Glutamatergic neuron (in vitro differentiated cells): ENCODE data around the gene CTDSP2. TPM values are rescaled to one million over a fixed set of nuclear protein-coding genes. Genes with fewer than 3 reads are reported as not detected.

Experiments used
- DNase-seq: peaks from one replicate; pipeline ENCODE4 v3.0.0; 2022
- H3K27ac Mint-ChIP-seq: one replicate; pipeline ENCODE4 v1.8.0; 2020; ENCODE audit warnings: mild to moderate bottlenecking, mixed read lengths, inconsistent platforms; ENCODE audit not compliant: unreplicated experiment
- H3K27me3 Mint-ChIP-seq: one replicate; pipeline ENCODE4 v1.8.0; 2020; ENCODE audit warnings: mild to moderate bottlenecking, moderate library complexity, mixed read lengths, inconsistent platforms; ENCODE audit not compliant: unreplicated experiment
- H3K36me3 Mint-ChIP-seq: one replicate; pipeline ENCODE4 v1.8.0; 2020; ENCODE audit warnings: mild to moderate bottlenecking, mixed read lengths, inconsistent platforms; ENCODE audit not compliant: unreplicated experiment
- H3K4me1 Mint-ChIP-seq: one replicate; pipeline ENCODE4 v1.8.0; 2020; ENCODE audit warnings: mild to moderate bottlenecking, low read depth, mixed read lengths, inconsistent platforms; ENCODE audit not compliant: unreplicated experiment
- H3K4me3 Mint-ChIP-seq: one replicate; pipeline ENCODE4 v1.8.0; 2020; ENCODE audit warnings: mild to moderate bottlenecking, mixed read lengths, inconsistent platforms; ENCODE audit not compliant: unreplicated experiment
- H3K9me3 Mint-ChIP-seq: one replicate; pipeline ENCODE4 v1.8.0; 2020; ENCODE audit warnings: mild to moderate bottlenecking, moderate library complexity, mixed read lengths, inconsistent platforms; ENCODE audit not compliant: unreplicated experiment
- total RNA-seq: library from RNA; stranded (reverse); fragmentation: NEBNext Ultra II Directional; extraction: Animal tissue kit (Norgen Biotek cat#: 25700); gene quantifications from one replicate; pipeline ENCODE4 v1.2.1, GENCODE V29; 2021; ENCODE audit not compliant: unreplicated experiment
- TF ChIP-seq, protein P1 (sequence below): fragments of 200-600 bp; sonication (generic); IDR thresholded peaks from one replicate; pipeline ENCODE4 v1.5.0; 2021; ENCODE audit not compliant: partially characterized antibody, unreplicated experiment

CTDSP2 gene
- total RNA-seq, 1 donor from 2014 or later = 127 TPM

DNA sequence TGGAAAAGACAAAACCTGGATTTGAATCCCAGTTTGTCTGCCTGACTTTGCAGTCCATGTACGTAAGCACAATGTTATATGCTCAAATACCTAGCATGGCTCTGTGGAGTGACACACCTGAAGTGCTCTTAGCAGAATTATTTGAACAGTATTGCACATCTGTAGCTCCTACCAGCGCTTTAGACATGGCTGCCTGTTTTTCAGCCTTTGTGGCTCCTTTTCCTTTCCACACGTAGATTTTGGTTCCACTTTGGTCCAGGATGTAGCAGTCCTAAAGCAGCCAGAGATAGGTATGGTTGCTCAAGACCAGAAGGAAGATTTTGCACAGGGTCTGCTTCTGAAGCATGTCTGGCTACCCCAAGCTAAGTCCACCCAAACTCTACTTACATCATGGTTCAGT is 37.1 kb downstream of the CTDSP2 start:
- DNase-seq = no peak
- Mint-ChIP-seq H3K27ac (no peak overlapping the region), H3K27me3 (peaks cover 7% of the 10 kb centered on the region), H3K4me1 (no peaks in the 10 kb centered on the region), H3K9me3 (peaks cover 2% of the 10 kb centered on the region), H3K4me3 (no peak overlapping the region), H3K36me3 (no peaks in the 10 kb centered on the region)
- TF ChIP-seq, protein P1, sequence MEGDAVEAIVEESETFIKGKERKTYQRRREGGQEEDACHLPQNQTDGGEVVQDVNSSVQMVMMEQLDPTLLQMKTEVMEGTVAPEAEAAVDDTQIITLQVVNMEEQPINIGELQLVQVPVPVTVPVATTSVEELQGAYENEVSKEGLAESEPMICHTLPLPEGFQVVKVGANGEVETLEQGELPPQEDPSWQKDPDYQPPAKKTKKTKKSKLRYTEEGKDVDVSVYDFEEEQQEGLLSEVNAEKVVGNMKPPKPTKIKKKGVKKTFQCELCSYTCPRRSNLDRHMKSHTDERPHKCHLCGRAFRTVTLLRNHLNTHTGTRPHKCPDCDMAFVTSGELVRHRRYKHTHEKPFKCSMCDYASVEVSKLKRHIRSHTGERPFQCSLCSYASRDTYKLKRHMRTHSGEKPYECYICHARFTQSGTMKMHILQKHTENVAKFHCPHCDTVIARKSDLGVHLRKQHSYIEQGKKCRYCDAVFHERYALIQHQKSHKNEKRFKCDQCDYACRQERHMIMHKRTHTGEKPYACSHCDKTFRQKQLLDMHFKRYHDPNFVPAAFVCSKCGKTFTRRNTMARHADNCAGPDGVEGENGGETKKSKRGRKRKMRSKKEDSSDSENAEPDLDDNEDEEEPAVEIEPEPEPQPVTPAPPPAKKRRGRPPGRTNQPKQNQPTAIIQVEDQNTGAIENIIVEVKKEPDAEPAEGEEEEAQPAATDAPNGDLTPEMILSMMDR = no peak

- Mint-ChIP-seq H3K27me3 (peaks cover 7% of the 10 kb centered on the region), H3K4me3 (no peak overlapping the region), H3K9me3 (peaks cover 2% of the 10 kb centered on the region), H3K27ac (no peak overlapping the region), H3K4me1 (no peaks in the 10 kb centered on the region), H3K36me3 (no peaks in the 10 kb centered on the region)
- TF ChIP-seq, protein P1 = no peak
- no peak for DNase-seq
Measured at GRCh38 chr12:57808351-57808750, 38.2 kb downstream of the CTDSP2 start.

- Mint-ChIP-seq H3K27me3 (peaks cover 4% of the 10 kb centered on the region), H3K4me1 (no peaks in the 10 kb centered on the region), H3K9me3 (no peaks in the 10 kb centered on the region), H3K36me3 (no peaks in the 10 kb centered on the region), H3K27ac (no peak overlapping the region), H3K4me3 (no peak overlapping the region)
- DNase-seq = no peak
- TF ChIP-seq, protein P1 = no peak
Measured at GRCh38 chr12:57807285-57807684, 39.2 kb downstream of the CTDSP2 start.

GRCh38 chr12:57806677-57807076 is 39.9 kb downstream of the CTDSP2 start:
- DNase-seq = no peak
- Mint-ChIP-seq H3K27ac (no peak overlapping the region), H3K9me3 (no peaks in the 10 kb centered on the region), H3K4me3 (no peak overlapping the region), H3K27me3 (peaks cover 2% of the 10 kb centered on the region), H3K4me1 (no peaks in the 10 kb centered on the region), H3K36me3 (no peaks in the 10 kb centered on the region)
- TF ChIP-seq, protein P1 = no peak

GRCh38 chr12:57803319-57803893 is 43.1 kb downstream of the CTDSP2 start:
- H3K27me3 Mint-ChIP-seq = peaks cover 2% of the 10 kb centered on the region
- TF ChIP-seq, protein P1 = peak; percentile 75
- peak; percentile 72 for DNase-seq
- no peak overlapping the region for H3K4me3 Mint-ChIP-seq
- no peaks in the 10 kb centered on the region for H3K36me3 Mint-ChIP-seq
- H3K9me3 Mint-ChIP-seq = no peaks in the 10 kb centered on the region
- H3K27ac Mint-ChIP-seq = no peak overlapping the region
- H3K4me1 Mint-ChIP-seq = no peaks in the 10 kb centered on the region
